Epidermal melanocyte (primary cell): ENCODE results near the gene TSPAN10.

Source experiments
- DNase-seq: peaks from one replicate; pipeline ENCODE4 v3.0.0; 2011; ENCODE audit warnings: low spot score; ENCODE audit not compliant: insufficient read length

The TSPAN10 gene

DNA sequence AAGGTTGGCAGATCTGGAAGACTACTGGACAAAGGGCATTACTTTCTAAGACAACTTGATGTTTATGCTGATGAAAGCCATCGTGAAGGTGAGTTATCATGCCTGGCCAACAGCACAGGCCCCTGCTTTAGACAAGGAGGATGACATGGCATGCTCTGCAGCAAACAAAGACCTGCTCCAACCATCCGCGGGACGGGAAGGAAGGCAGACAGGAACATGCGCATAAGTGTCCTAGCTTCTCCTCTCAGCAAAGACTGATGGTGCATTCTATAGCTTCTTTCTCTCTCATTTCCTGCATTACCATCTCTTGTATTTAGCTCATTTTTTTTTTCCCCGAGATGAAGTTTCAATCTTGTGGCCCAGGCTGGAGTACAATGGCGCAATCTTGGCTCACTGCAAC is 5.5 kb upstream of the TSPAN10 start:
- DNase-seq: peak; percentile 12

DNA sequence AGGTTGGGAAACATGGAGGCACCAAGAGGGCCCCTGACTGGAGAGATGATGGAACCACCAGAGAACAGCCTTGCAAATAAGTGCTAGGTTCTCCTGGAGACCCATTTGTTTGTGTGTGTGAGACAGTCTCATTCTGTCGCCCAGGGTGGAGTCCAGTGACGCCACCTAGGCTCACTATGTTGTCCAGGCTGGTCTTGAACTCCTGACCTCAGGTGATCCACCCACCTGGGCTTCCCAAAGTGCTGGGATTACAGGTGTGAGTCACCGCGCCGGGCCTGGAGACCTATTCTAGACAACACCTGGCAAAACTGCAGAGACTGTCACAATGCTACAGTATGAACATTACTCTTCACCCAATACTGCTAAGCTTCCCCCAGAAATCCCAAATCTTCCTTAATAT is 1.6 kb upstream of the TSPAN10 start:
- DNase-seq: no peak

DNA sequence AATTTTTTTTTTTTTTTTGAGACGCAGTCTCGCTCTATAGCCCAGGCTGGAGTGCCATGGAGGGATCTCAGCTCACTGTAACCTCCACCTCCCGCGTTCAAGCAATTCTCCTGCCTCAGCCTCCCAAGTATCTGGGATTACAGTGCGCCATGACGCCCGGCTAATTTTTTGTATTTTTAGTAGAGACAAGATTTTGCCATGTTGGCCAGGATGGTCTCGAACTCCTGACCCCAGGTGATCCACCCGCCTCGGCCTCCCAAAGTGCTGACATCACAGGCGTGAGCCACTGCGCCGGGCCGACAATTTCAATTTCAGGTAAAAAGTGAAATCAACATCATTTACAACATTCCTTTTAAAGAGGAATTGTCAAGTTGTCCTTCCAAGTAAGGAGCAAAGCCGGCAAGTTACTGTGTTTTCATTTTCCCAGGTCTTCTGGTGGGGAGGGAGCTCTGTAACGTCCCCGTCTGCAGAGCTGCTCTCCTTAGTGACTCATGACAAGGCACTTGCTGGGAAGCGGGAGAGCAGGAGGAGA is 957 bp upstream of the TSPAN10 start:
- no peak for DNase-seq

DNA sequence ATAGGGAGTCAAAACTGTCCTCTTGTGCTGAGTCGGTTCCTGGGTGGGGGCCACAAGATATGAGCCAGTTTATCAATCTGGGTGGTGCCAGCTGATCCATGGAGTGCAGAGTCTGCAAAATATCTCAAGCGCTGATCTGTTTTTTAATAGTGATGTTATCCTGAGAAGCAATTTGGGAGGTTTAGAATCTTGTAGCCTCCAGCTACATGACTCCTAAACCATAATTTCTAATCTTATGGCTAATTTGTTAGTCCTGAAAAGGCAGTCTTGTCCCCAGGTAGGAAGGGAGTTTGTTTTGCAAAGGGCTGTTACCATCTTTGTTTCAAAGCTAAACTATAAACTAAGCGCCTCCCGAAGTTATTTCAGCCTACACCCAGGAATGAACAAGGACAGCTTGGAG is 1.7 kb downstream of the TSPAN10 start:
- no peak for DNase-seq

DNA sequence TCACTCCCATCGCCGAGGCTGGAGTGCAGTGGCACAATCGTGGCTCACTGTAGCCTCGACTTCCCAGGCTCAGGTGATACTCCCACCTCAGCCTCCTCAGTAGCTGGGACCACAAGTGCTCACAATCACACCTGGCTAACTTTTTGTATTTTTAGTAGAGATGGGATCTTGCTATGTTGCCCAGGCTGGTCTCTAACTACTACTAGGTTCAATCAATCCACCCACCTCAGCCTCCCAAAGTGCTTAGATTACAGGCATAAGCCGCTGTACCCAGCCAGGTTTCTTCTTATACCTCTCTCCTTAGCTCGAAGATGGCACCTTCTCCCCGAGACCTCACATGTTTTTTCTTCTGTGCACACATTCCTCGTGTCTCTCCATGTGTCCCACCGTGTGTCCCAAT is 3.0 kb downstream of the TSPAN10 start:
- no peak for DNase-seq

DNA sequence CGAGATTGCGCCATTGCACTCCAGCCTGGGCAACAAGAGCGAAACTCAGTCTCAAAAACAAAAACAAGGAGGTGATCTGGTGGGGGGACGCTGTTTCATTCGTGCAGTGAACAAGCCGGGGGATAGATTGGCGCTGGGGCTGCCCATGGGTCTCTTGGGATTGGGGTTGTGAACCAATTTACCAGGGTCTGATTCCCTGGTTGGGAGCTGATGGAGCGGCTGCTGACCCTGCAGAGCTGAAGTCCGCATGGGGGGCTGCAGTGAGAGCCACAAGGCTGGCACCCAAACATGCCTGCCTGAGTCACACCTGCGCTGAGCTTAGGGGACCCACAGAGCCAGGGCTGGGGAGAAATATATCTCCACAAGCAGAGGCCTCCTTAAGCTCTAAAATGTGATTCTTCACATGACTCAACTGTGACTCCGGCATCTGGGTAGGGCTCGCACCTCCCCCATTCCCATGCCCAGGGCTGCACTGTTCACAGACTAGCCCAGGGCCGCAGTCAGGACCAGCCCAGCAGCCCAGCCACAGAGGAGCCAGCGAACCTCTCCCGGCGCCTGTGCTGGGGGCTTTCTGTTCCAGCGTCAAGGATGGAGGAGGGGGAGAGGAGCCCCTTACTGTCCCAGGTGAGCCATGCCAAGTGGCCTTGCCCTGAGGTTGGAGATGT is 5.0 kb downstream of the TSPAN10 start:
- DNase-seq: peak; percentile 98

DNA sequence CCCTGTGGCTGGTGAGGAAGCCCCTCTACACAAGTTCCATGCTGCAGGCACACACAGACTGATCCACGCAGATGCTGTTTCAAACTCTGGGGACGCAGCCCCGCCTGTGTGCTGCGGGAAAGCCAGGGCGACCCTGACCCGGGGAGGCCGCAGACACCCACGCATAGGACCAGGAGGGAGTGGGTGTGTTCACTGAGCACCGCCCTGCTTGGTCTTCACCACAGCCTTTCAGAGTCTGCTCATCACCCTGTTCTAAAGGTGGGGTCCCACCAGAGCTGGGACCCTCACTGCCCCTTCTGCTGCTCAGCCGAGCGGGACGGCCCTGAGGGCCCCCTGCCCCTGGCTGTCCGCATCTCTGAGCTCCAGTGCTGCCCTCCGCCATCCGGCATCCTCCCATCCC is 7.5 kb downstream of the TSPAN10 start:
- peak; percentile 11 for DNase-seq

DNA sequence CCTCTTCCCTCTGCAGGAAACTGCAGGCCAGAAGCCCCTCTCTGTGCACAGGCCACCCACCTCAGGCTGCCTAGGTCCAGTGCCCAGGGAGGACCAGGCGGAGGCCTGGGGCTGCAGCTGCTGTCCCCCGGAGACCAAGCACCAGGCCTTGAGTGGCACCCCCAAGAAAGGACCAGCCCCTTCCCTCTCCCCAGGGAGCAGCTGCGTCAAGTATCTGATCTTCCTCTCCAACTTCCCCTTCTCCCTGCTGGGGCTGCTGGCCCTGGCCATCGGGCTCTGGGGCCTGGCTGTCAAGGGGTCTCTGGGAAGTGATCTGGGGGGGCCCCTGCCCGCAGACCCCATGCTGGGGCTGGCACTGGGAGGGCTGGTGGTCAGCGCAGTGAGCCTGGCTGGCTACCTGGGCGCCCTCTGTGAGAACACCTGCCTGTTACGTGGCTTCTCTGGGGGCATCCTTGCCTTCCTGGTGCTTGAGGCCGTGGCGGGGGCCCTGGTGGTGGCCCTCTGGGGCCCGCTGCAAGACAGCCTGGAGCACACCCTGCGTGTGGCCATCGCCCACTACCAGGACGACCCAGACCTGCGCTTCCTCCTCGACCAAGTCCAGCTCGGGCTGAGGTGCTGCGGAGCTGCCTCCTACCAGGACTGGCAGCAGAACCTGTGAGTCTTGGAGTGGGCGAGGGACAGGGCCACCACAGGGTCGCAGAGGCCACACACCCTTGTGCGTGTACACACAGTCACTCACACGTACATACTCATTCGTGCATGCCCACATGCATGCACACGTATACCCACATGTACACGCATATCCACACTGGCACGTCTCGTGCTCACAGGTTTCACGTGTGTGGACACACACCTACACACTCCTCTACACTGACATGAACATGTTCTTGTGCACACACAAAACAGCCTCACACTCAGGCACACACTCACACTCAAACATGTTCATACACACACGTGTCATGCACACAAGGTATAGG is 8.3 kb downstream of the TSPAN10 start:
- peak; percentile 5 for DNase-seq

DNA sequence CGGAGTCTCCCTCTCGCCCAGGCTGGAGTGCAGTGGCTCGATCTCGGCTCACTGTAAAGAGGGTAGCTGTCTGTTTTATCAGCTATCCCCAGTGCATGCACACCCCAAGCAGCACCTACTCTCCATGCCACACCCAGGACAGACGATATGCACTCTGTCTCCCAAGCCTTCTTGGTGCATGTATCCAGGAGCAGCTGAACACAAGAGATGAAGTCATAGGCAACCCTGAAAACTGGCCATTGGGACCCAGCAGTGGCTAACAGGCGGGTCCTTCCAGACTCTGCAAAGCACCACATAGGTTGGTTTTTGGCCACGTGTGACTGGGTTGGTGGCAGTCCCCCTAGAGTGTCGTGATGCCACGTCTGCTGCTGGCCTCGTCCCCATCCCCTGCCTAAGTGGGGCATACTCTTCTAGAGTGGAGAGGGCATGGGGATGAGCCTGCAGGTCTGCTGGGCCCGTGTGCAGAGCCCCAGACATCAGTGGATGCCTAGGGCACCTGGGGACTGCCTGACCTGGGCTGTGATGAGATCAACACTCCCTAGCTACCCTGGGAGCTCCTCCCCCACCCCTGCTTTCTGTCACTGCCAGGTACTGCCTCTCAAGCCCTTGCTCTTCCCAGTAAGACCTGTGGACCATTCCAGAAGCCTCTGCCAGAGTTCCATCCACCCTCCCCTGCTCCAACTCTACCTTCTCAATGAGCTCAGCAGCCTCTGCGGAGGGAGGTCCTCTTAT is 10.0 kb downstream of the TSPAN10 start:
- peak; percentile 16 for DNase-seq

- peak; percentile 5 for DNase-seq
Observed at GRCh38 chr17:81647640-81648012, 10.6 kb downstream of the TSPAN10 start.

DNA sequence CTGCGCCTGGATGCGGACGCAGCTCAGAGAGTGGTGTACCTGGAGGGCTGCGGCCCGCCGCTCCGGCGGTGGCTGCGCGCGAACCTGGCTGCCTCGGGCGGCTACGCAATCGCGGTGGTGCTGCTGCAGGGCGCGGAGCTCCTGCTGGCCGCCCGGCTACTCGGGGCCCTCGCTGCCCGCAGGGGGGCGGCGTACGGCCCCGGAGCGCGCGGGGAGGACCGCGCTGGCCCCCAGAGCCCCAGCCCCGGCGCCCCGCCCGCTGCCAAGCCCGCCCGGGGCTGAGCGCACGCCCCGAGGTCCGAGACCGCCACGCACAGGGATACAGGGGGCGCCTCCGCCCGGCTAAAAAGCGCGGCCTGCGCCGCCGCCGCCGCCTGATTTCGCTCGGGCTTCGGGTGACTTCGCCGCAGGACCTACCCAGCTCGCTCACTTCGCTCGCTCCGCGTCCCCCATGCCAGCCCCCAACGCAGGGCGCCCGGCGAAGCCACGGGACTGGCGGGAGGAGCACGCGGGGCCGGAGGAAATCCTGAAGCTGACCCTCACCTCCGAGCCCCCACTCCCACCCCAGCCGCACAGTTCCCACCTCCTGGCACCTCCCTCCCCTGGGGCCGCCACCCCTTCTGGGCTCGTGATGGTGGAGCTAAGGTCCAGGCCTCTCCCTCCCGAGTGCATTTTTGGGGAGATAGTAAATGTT is 11.2 kb downstream of the TSPAN10 start:
- peak; percentile 3 for DNase-seq

DNA sequence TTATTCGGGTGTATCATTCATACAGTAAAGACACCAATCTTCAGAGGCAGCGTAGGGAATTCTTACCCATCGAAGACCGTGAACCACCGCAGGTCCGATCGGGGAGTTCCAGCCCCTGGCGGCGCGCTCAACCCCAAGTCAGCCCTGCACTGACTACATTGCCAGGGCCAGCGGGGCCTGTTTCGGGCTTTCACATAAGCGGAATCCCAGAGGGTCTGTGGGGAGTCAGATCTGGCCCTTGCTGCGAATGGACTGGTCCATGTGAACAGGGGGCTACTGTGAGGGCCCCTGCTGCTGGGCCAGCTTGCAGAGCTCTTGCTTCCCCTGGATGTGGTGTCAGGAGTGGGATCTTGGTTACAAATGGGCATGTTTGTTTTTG is 11.7 kb downstream of the TSPAN10 start:
- DNase-seq: peak; percentile 16

GRCh38 chr17:81650951-81651350 is 14.0 kb downstream of the TSPAN10 start:
- DNase-seq: peak; percentile 15

GRCh38 chr17:81651692-81652091 is 14.7 kb downstream of the TSPAN10 start:
- peak; percentile 44 for DNase-seq

- DNase-seq: peak; percentile 21
Observed at GRCh38 chr17:81652906-81653771, 16.1 kb downstream of the TSPAN10 start.

- no peak for DNase-seq
Observed at GRCh38 chr17:81655378-81656117, 18.6 kb downstream of the TSPAN10 start.

DNA sequence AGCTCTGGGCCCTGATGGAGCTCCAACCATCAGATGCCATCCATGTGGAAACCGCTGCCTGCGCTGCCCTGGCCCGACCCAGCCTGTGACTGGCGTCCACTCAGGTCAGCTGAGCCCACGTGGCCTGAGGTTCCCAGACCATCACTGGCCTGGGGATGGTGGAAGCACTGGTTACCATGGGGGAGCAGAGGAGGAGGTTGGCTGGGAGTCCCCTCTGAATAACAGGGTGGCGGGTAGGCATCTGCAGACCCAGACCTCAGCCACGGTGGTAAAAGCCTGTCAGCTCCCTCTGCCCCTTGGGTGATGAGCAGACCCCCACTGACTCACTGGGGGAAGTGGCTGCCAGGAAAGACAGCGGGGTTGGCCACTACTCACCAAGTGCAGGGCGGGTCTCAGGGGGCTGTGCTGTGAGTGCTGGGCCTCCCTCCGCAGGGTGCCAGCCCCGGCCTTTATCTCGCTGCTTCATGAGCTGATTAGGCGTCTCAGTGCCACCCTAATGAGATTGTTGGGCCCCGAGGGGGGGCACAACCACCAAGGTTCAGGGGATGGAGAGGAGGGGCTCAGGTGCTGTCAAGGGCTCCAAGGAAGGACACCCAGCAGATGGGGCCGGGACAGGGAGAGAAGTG is 19.2 kb downstream of the TSPAN10 start, which contains the start of gene PDE6G:
TSS of gene PDE6G (minus strand) at position 425 of the 626 bp plus-strand sequence. CDS start 3,237 bp downstream, outside the sequence.
- DNase-seq: no peak

DNA sequence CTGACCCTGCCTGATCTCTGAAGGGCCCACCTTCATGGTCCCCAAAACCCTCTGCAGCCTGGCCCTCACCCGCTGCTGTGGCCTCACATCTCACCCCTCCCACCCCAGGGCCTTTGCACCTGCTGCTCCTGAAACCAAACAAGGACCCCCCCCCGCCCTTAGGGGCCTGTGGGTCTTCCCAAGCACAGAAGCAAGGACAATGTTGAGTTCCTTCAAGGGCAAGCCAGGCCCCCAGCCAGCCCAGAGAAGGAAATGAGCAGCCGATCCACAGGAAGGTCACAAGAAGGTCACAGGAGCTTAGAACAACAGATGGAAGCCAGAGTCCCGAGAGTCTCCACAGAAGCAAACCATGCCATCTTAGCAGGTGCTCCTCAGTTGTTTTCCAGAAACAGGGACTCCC is 19.8 kb downstream of the TSPAN10 start:
- DNase-seq: no peak

DNA sequence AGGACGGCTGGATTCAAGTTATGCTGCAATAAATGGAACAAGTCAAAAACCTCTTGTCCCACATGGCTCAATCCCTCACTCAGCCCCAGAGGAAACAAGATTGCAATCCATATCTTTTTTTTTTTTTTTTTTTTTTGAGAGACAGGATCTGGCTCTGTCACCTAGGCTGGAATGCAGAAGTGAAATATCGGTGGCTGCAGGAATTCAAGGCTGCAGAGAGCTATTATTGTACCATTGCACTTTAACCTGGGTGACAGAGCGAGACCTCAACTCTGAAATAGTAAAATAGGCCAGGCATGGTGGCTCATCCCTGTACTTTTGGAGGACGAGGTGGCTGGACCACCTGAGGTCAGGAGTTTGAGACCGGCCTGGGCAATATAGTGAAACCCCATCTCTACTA is 22.0 kb downstream of the TSPAN10 start:
- no peak for DNase-seq
